ENCODE results near the gene HIPK2.
"Not testable (repeated sequence)": the region's sequence is repeated elsewhere in the genome, so short reads cannot be mapped to it uniquely, and the experiment has no call there.

The HIPK2 gene

GRCh38 chr7:139673762-139674161 lies 104.0 kb downstream of the HIPK2 start:
- Histone ChIP-seq H3K36me3 (ENCODE audit: insufficient read depth, low read length) (no peaks in the 10 kb centered on the region), H3K4me2 (ENCODE audit: insufficient read depth, low read length) (no peak overlapping the region), H3K9ac (ENCODE audit: low read depth, low read length) (no peak overlapping the region), H3K9me3 (ENCODE audit: insufficient read depth, low read length, severe bottlenecking) (no peaks in the 10 kb centered on the region), H3K27ac (ENCODE audit: low read length) (no peak overlapping the region), H3K4me3 (ENCODE audit: low read depth in 1 of 2, low read length in 2 of 2) (no peak overlapping the region), H4K20me1 (ENCODE audit: insufficient read depth, low read length) (no peaks in the 10 kb centered on the region), H2AFZ (ENCODE audit: low read depth, low read length) (no peak overlapping the region), H3K4me1 (ENCODE audit: insufficient read depth, low read length) (no peaks in the 10 kb centered on the region), H3K27me3 (ENCODE audit: insufficient read depth, low read length, poor library complexity) (no peaks in the 10 kb centered on the region), H3K79me2 (ENCODE audit: insufficient read depth, low read length) (no peaks in the 10 kb centered on the region)
- no peak for ATAC-seq (ENCODE audit: insufficient read depth, low read depth)
- DNase-seq: no peak
- TF ChIP-seq EZH2 (IDR thresholded peaks at IDR 0.05; ENCODE audit: borderline replicate concordance, low read depth, low read length, severe bottlenecking) (no peak), CTCF (IDR thresholded peaks at IDR 0.05; ENCODE audit: borderline replicate concordance, extremely low read depth, low read length, poor library complexity, severe bottlenecking) (no peak)

GRCh38 chr7:139673230-139673629 lies 104.6 kb downstream of the HIPK2 start:
- Histone ChIP-seq H3K79me2 (ENCODE audit: insufficient read depth, low read length) (no peaks in the 10 kb centered on the region), H4K20me1 (ENCODE audit: insufficient read depth, low read length) (no peaks in the 10 kb centered on the region), H3K9ac (ENCODE audit: low read depth, low read length) (no peak overlapping the region), H3K27ac (ENCODE audit: low read length) (no peak overlapping the region), H3K4me2 (ENCODE audit: insufficient read depth, low read length) (no peak overlapping the region), H2AFZ (ENCODE audit: low read depth, low read length) (no peak overlapping the region), H3K9me3 (ENCODE audit: insufficient read depth, low read length, severe bottlenecking) (no peaks in the 10 kb centered on the region), H3K27me3 (ENCODE audit: insufficient read depth, low read length, poor library complexity) (no peaks in the 10 kb centered on the region), H3K4me3 (ENCODE audit: low read depth in 1 of 2, low read length in 2 of 2) (no peak overlapping the region), H3K4me1 (ENCODE audit: insufficient read depth, low read length) (no peaks in the 10 kb centered on the region), H3K36me3 (ENCODE audit: insufficient read depth, low read length) (no peaks in the 10 kb centered on the region)
- DNase-seq (no peak), ATAC-seq (ENCODE audit: insufficient read depth, low read depth) (no peak; the same call in 2 of the 3 replicates)
- TF ChIP-seq CTCF (IDR thresholded peaks at IDR 0.05; ENCODE audit: borderline replicate concordance, extremely low read depth, low read length, poor library complexity, severe bottlenecking): no peak
- TF ChIP-seq EZH2 (IDR thresholded peaks at IDR 0.05; ENCODE audit: borderline replicate concordance, low read depth, low read length, severe bottlenecking): no peak

GRCh38 chr7:139671967-139672366 lies 105.8 kb downstream of the HIPK2 start:
- H3K4me1 ChIP-seq (ENCODE audit: insufficient read depth, low read length): no peaks in the 10 kb centered on the region
- H3K27me3 ChIP-seq (ENCODE audit: insufficient read depth, low read length, poor library complexity): no peaks in the 10 kb centered on the region
- H3K4me3 ChIP-seq (ENCODE audit: low read depth in 1 of 2, low read length in 2 of 2): no peak overlapping the region
- H3K9me3 ChIP-seq (ENCODE audit: insufficient read depth, low read length, severe bottlenecking): no peaks in the 10 kb centered on the region
- TF ChIP-seq EZH2 (IDR thresholded peaks at IDR 0.05; ENCODE audit: borderline replicate concordance, low read depth, low read length, severe bottlenecking): no peak
- no peak for TF ChIP-seq CTCF (IDR thresholded peaks at IDR 0.05; ENCODE audit: borderline replicate concordance, extremely low read depth, low read length, poor library complexity, severe bottlenecking)
- DNase-seq (no peak), ATAC-seq (ENCODE audit: insufficient read depth, low read depth) (no peak)
- no peak overlapping the region for H2AFZ ChIP-seq (ENCODE audit: low read depth, low read length)
- no peak overlapping the region for H3K27ac ChIP-seq (ENCODE audit: low read length)
- no peak overlapping the region for H3K4me2 ChIP-seq (ENCODE audit: insufficient read depth, low read length)
- H3K36me3 ChIP-seq (ENCODE audit: insufficient read depth, low read length): no peaks in the 10 kb centered on the region
- no peaks in the 10 kb centered on the region for H3K79me2 ChIP-seq (ENCODE audit: insufficient read depth, low read length)
- no peaks in the 10 kb centered on the region for H4K20me1 ChIP-seq (ENCODE audit: insufficient read depth, low read length)
- H3K9ac ChIP-seq (ENCODE audit: low read depth, low read length): no peak overlapping the region

- H3K79me2 ChIP-seq (ENCODE audit: insufficient read depth, low read length); H3K4me3 ChIP-seq (ENCODE audit: low read depth in 1 of 2, low read length in 2 of 2); ATAC-seq (ENCODE audit: insufficient read depth, low read depth); H3K27me3 ChIP-seq (ENCODE audit: insufficient read depth, low read length, poor library complexity); DNase-seq; H4K20me1 ChIP-seq (ENCODE audit: insufficient read depth, low read length); H3K27ac ChIP-seq (ENCODE audit: low read length); H3K4me1 ChIP-seq (ENCODE audit: insufficient read depth, low read length); H3K9me3 ChIP-seq (ENCODE audit: insufficient read depth, low read length, severe bottlenecking); H2AFZ ChIP-seq (ENCODE audit: low read depth, low read length); H3K36me3 ChIP-seq (ENCODE audit: insufficient read depth, low read length); H3K9ac ChIP-seq (ENCODE audit: low read depth, low read length); H3K4me2 ChIP-seq (ENCODE audit: insufficient read depth, low read length): not testable (repeated sequence)
These were observed 107.1 kb downstream of the HIPK2 start for GRCh38 chr7:139670662-139671061.

Measured in DND-41 (cell line).